ENCODE measurements around the gene TIAM1.

DNA sequence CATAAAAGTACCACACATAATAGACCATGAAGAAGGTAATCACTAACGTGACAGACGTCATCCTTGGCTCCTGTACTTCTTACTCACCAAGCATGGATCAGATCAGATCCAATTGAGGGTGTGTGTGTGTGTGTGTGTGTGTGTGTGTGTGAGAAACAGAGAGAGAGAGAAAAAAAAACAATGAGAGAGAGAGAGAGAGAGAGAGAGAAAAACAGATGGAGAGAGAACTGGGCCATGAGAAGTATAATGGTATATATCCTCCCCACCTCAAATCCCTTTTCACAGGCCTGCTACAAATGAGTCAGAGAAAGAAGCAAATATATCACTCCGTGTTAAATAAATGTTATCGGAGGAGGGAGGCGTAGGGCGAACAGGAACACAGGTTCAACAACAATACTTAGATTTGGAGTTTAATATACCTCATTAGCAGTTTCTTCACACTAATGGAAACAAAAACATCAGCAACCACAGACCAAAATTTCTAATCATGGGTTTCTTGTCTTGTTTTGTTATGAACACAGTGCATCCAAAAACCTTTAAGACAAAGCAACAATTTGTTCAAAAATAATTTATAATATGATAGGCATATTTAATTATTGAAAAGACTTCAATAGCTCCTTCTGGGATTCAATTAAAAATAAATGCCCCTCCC is 45.3 kb downstream of the TIAM1 start:
- TF ChIP-seq, protein P1, sequence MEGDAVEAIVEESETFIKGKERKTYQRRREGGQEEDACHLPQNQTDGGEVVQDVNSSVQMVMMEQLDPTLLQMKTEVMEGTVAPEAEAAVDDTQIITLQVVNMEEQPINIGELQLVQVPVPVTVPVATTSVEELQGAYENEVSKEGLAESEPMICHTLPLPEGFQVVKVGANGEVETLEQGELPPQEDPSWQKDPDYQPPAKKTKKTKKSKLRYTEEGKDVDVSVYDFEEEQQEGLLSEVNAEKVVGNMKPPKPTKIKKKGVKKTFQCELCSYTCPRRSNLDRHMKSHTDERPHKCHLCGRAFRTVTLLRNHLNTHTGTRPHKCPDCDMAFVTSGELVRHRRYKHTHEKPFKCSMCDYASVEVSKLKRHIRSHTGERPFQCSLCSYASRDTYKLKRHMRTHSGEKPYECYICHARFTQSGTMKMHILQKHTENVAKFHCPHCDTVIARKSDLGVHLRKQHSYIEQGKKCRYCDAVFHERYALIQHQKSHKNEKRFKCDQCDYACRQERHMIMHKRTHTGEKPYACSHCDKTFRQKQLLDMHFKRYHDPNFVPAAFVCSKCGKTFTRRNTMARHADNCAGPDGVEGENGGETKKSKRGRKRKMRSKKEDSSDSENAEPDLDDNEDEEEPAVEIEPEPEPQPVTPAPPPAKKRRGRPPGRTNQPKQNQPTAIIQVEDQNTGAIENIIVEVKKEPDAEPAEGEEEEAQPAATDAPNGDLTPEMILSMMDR (IDR thresholded peaks at IDR 0.05 in 4 of 5, conservative IDR thresholded peaks at IDR 0.05 in 1 of 5) = no peak
- no peak for TF ChIP-seq POLR2A (IDR thresholded peaks at IDR 0.05)

All from gastrocnemius medialis (tissue), 4 donors.